HG03432 (cell line): ENCODE measurements around the gene TCN1.
A peak's percentile ranks its signal among the peaks of the same experiment; 100 is the strongest.
"Not testable (repeated sequence)": the region's sequence is repeated elsewhere in the genome, so short reads cannot be mapped to it uniquely, and the experiment has no call there.

Source experiments
- ATAC-seq: cut with Tn5 transposase; IDR thresholded peaks from one replicate; pipeline ENCODE4 v1.9.1; 2021; ENCODE audit warnings: mild to moderate bottlenecking, moderate library complexity; ENCODE audit not compliant: unreplicated experiment

TCN1 gene

GRCh38 chr11:59857439-59858434 lies 8.6 kb downstream of the TCN1 start:
- no peak for ATAC-seq

GRCh38 chr11:59854871-59855270 lies 11.4 kb downstream of the TCN1 start:
- ATAC-seq = no peak

- ATAC-seq = not testable (repeated sequence)
Observed at GRCh38 chr11:59851416-59851815, 14.9 kb downstream of the TCN1 start.

- ATAC-seq = not testable (repeated sequence)
Observed at GRCh38 chr11:59849551-59849950, 16.7 kb downstream of the TCN1 start.

GRCh38 chr11:59849129-59849528 lies 17.2 kb downstream of the TCN1 start:
- ATAC-seq = no peak

GRCh38 chr11:59848439-59848838 lies 17.8 kb downstream of the TCN1 start:
- not testable (repeated sequence) for ATAC-seq

GRCh38 chr11:59847626-59848025 lies 18.7 kb downstream of the TCN1 start:
- no peak for ATAC-seq

GRCh38 chr11:59846556-59846955 lies 19.7 kb downstream of the TCN1 start:
- no peak for ATAC-seq

GRCh38 chr11:59845399-59845798 lies 20.9 kb downstream of the TCN1 start, which contains the start of gene CBLIF:
TSS of gene CBLIF (minus strand) at chr11:59845499. CDS start at chr11:59845453, 46 bp downstream.
- ATAC-seq = no peak

GRCh38 chr11:59842316-59842715 lies 24.0 kb downstream of the TCN1 start:
- no peak for ATAC-seq

- ATAC-seq = no peak
Observed at GRCh38 chr11:59841514-59841913, 24.8 kb downstream of the TCN1 start.

- ATAC-seq = no peak
Observed at GRCh38 chr11:59839615-59840014, 26.7 kb downstream of the TCN1 start.

- no peak for ATAC-seq
Observed at GRCh38 chr11:59833602-59834001, 32.7 kb downstream of the TCN1 start.

- ATAC-seq = no peak
Observed at GRCh38 chr11:59829358-59829757, 36.9 kb downstream of the TCN1 start.

- ATAC-seq = peak; percentile 88
Observed at GRCh38 chr11:59822989-59823566, 43.2 kb downstream of the TCN1 start.

GRCh38 chr11:59818572-59818971 lies 47.7 kb downstream of the TCN1 start:
- ATAC-seq = peak; percentile 40

- not testable (repeated sequence) for ATAC-seq
Observed at GRCh38 chr11:59816434-59816833, 49.9 kb downstream of the TCN1 start.

- ATAC-seq = no peak
Observed at GRCh38 chr11:59815754-59816153, 50.5 kb downstream of the TCN1 start.

GRCh38 chr11:59814021-59814420 lies 52.3 kb downstream of the TCN1 start:
- no peak for ATAC-seq

GRCh38 chr11:59813364-59813763 lies 52.9 kb downstream of the TCN1 start:
- ATAC-seq = no peak

GRCh38 chr11:59812220-59812619 lies 54.1 kb downstream of the TCN1 start:
- ATAC-seq = no peak

GRCh38 chr11:59810911-59811259 lies 55.4 kb downstream of the TCN1 start:
- no peak for ATAC-seq
